Large intestine (tissue), 3 donors: ENCODE data around the gene EYA3. TPM values are rescaled to one million over a fixed set of nuclear protein-coding genes. Genes with fewer than 3 reads are reported as not detected.

Experiments used
- DNase-seq, 2 donors: peaks; one replicate each; pipeline versions ENCODE4 v3.0.0 to v3.0.0-alpha.2; 2013
- H3K27ac ChIP-seq: one replicate; pipeline ENCODE4 v1.5.1; 2013; ENCODE audit warnings: low read length
- H3K27me3 ChIP-seq: 2 replicates; pipeline ENCODE4 v1.6.1; 2013; ENCODE audit warnings: low read length; ENCODE audit not compliant: control insufficient read depth, insufficient read depth
- H3K36me3 ChIP-seq: 2 replicates; pipeline ENCODE4 v1.6.1; 2013; ENCODE audit warnings: low read length; ENCODE audit not compliant: control insufficient read depth, insufficient read depth
- H3K4me1 ChIP-seq: one replicate; pipeline ENCODE4 v1.6.1; 2013; ENCODE audit warnings: low read length; ENCODE audit not compliant: control insufficient read depth, insufficient read depth
- H3K4me3 ChIP-seq: one replicate; pipeline ENCODE4 v1.5.1; 2013; ENCODE audit warnings: low read length
- H3K9me3 ChIP-seq: one replicate; pipeline ENCODE4 v1.6.1; 2013; ENCODE audit warnings: mild to moderate bottlenecking, low read depth, low read length, moderate library complexity; ENCODE audit not compliant: control insufficient read depth
- WGBS: methylation state at CpG from one replicate; pipeline ENCODE4 v1.1.5; 2013; ENCODE audit warnings: low lambda C conversion rate; ENCODE audit not compliant: insufficient coverage; 5-methylcytosine and 5-hydroxymethylcytosine counted together
- polyA plus RNA-seq: library from polyadenylated mRNA; unstranded; fragments of 120-200 nt; gene quantifications from one replicate; pipeline ENCODE4 v1.2.1, GENCODE V29; 2013

The EYA3 gene
- polyA plus RNA-seq, 1 donor: 16.7 TPM

- Histone ChIP-seq H3K27ac (no peak overlapping the region), H3K36me3 (peaks cover 9% of the 10 kb centered on the region), H3K9me3 (peaks cover 4% of the 10 kb centered on the region), H3K4me1 (peaks cover 11% of the 10 kb centered on the region), H3K27me3 (no peaks in the 10 kb centered on the region), H3K4me3 (no peak overlapping the region)
- WGBS: no CpG with 5 or more reads among the region's 26 CpGs
- no peak for DNase-seq
Observed at GRCh38 chr1:27958513-27958912, 129.9 kb downstream of the EYA3 start.

- Histone ChIP-seq H3K4me1 (peaks cover 11% of the 10 kb centered on the region), H3K27me3 (no peaks in the 10 kb centered on the region), H3K27ac (no peak overlapping the region), H3K36me3 (peaks cover 5% of the 10 kb centered on the region), H3K9me3 (peaks cover 4% of the 10 kb centered on the region), H3K4me3 (no peak overlapping the region)
- no CpG with 5 or more reads among the region's 5 CpGs for WGBS
- DNase-seq: no peak
Observed at GRCh38 chr1:27957655-27958054, 130.8 kb downstream of the EYA3 start.

GRCh38 chr1:27956761-27957160 lies 131.6 kb downstream of the EYA3 start:
- no peak overlapping the region for H3K4me3 ChIP-seq
- 93% methylated on average over 3 of the region's 6 CpGs for WGBS
- DNase-seq: no peak
- H3K36me3 ChIP-seq: peaks cover 5% of the 10 kb centered on the region
- H3K27me3 ChIP-seq: no peaks in the 10 kb centered on the region
- H3K4me1 ChIP-seq: peaks cover 14% of the 10 kb centered on the region
- no peak overlapping the region for H3K27ac ChIP-seq
- H3K9me3 ChIP-seq: peaks cover 4% of the 10 kb centered on the region

- no peak for DNase-seq
- no peak overlapping the region for H3K27ac ChIP-seq
- H3K4me1 ChIP-seq: peaks cover 3% of the 10 kb centered on the region
- H3K9me3 ChIP-seq: peaks cover 4% of the 10 kb centered on the region
- no peaks in the 10 kb centered on the region for H3K27me3 ChIP-seq
- no peak overlapping the region for H3K4me3 ChIP-seq
- peaks cover 5% of the 10 kb centered on the region for H3K36me3 ChIP-seq
- WGBS: no CpG with 5 or more reads among the region's 6 CpGs
Observed at GRCh38 chr1:27955076-27955475, 133.3 kb downstream of the EYA3 start.

GRCh38 chr1:27954186-27954585 lies 134.2 kb downstream of the EYA3 start:
- Histone ChIP-seq H3K4me1 (peaks cover 3% of the 10 kb centered on the region), H3K36me3 (peaks cover 5% of the 10 kb centered on the region), H3K4me3 (no peak overlapping the region), H3K27me3 (no peaks in the 10 kb centered on the region), H3K27ac (no peak overlapping the region), H3K9me3 (peaks cover 4% of the 10 kb centered on the region)
- no CpG with 5 or more reads among the region's 10 CpGs for WGBS
- no peak for DNase-seq

GRCh38 chr1:27952147-27952546 lies 136.3 kb downstream of the EYA3 start:
- no peaks in the 10 kb centered on the region for H3K27me3 ChIP-seq
- peaks cover 5% of the 10 kb centered on the region for H3K36me3 ChIP-seq
- no peak overlapping the region for H3K4me3 ChIP-seq
- WGBS: no CpG with 5 or more reads among the region's 3 CpGs
- peaks cover 3% of the 10 kb centered on the region for H3K4me1 ChIP-seq
- no peaks in the 10 kb centered on the region for H3K9me3 ChIP-seq
- peak; percentile 46 to 68 for DNase-seq
- no peak overlapping the region for H3K27ac ChIP-seq

GRCh38 chr1:27951396-27951795 lies 137.0 kb downstream of the EYA3 start:
- Histone ChIP-seq H3K27me3 (no peaks in the 10 kb centered on the region), H3K4me1 (peaks cover 3% of the 10 kb centered on the region), H3K36me3 (peaks cover 5% of the 10 kb centered on the region), H3K4me3 (no peak overlapping the region), H3K27ac (no peak overlapping the region), H3K9me3 (no peaks in the 10 kb centered on the region)
- no CpG with 5 or more reads among the region's 3 CpGs for WGBS
- DNase-seq: no peak

GRCh38 chr1:27949027-27949426 lies 139.4 kb downstream of the EYA3 start:
- H3K36me3 ChIP-seq: peaks cover 5% of the 10 kb centered on the region
- H3K27me3 ChIP-seq: no peaks in the 10 kb centered on the region
- no peak overlapping the region for H3K27ac ChIP-seq
- no peaks in the 10 kb centered on the region for H3K9me3 ChIP-seq
- H3K4me3 ChIP-seq: no peak overlapping the region
- WGBS: no CpG with 5 or more reads among the region's 8 CpGs
- H3K4me1 ChIP-seq: peaks cover 3% of the 10 kb centered on the region
- DNase-seq: no peak

- Histone ChIP-seq H3K36me3 (peaks cover 2% of the 10 kb centered on the region), H3K9me3 (no peaks in the 10 kb centered on the region), H3K27ac (no peak overlapping the region), H3K4me1 (no peaks in the 10 kb centered on the region), H3K4me3 (no peak overlapping the region), H3K27me3 (no peaks in the 10 kb centered on the region)
- DNase-seq: no peak
- WGBS: no CpG with 5 or more reads among the region's 5 CpGs
Observed at GRCh38 chr1:27945020-27945419, 143.4 kb downstream of the EYA3 start.

GRCh38 chr1:27941671-27942540 lies 146.5 kb downstream of the EYA3 start:
- Histone ChIP-seq H3K27ac (no peak overlapping the region), H3K36me3 (peaks cover 2% of the 10 kb centered on the region), H3K4me1 (no peaks in the 10 kb centered on the region), H3K9me3 (no peaks in the 10 kb centered on the region), H3K4me3 (no peak overlapping the region), H3K27me3 (no peaks in the 10 kb centered on the region)
- no peak for DNase-seq
- 90% methylated on average over 2 of the region's 12 CpGs for WGBS
